SK-N-SH treated with all-trans-retinoic acid at 6 μM for 48 hours (cell line): ENCODE measurements around the gene ENGASE.
A peak's percentile ranks its signal among the peaks of the same experiment; 100 is the strongest.

Experiments used
- ATAC-seq: fragments of 200-7000 bp; cut with Tn5 transposase; 3 replicates; pipeline ENCODE4 v1.9.1; 2020; ENCODE audit warnings: mild to moderate bottlenecking, moderate library complexity
- ARNTL ChIP-seq: fragments of 450-650 bp; formaldehyde crosslinking; IDR thresholded peaks from 2 replicates; pipeline ENCODE4 v1.5.0; 2020; ENCODE audit warnings: low read depth, mild to moderate bottlenecking, moderate library complexity, borderline replicate concordance
- BACH2 ChIP-seq: fragments of 250-450 bp; sonication (Bioruptor Pico); IDR thresholded peaks from 2 replicates; pipeline ENCODE4 v1.9.0; 2021; ENCODE audit warnings: mild to moderate bottlenecking, borderline replicate concordance
- CSDC2 ChIP-seq: fragments of 250-450 bp; sonication (Bioruptor Pico); IDR thresholded peaks from 2 replicates; pipeline ENCODE4 v1.5.0; 2020; ENCODE audit warnings: mild to moderate bottlenecking, moderate library complexity
- ESRRG ChIP-seq: fragments of 250-450 bp; sonication (Bioruptor Pico); IDR thresholded peaks from 2 replicates; pipeline ENCODE4 v1.6.1; 2021; ENCODE audit warnings: mild to moderate bottlenecking
- GLIS3 ChIP-seq: fragments of 250-450 bp; sonication (Bioruptor Pico); IDR thresholded peaks from 2 replicates; pipeline ENCODE4 v1.5.0; 2020; ENCODE audit warnings: mild to moderate bottlenecking, moderate library complexity
- ISL1 ChIP-seq: fragments of 250-450 bp; sonication (Bioruptor Pico); IDR thresholded peaks from 2 replicates; pipeline ENCODE4 v2.1.2; 2022; ENCODE audit warnings: mild to moderate bottlenecking, moderate library complexity
- OSR1 ChIP-seq: fragments of 250-450 bp; sonication (Bioruptor Pico); IDR thresholded peaks from 2 replicates; pipeline ENCODE4 v1.8.0; 2022; ENCODE audit warnings: moderate library complexity, mild to moderate bottlenecking, inconsistent platforms
- PPARA ChIP-seq: fragments of 250-450 bp; sonication (Bioruptor Pico); IDR thresholded peaks from 2 replicates; pipeline ENCODE4 v1.5.0; 2020; ENCODE audit warnings: mild to moderate bottlenecking, borderline replicate concordance
- RARB ChIP-seq: fragments of 250-450 bp; sonication (Bioruptor Pico); IDR thresholded peaks from 2 replicates; pipeline ENCODE4 v1.8.0; 2021; ENCODE audit warnings: mild to moderate bottlenecking, moderate library complexity
- SNAI2 ChIP-seq: fragments of 250-450 bp; sonication (Bioruptor Pico); IDR thresholded peaks from 2 replicates; pipeline ENCODE4 v1.5.0; 2020; ENCODE audit warnings: mild to moderate bottlenecking, moderate library complexity
- TCF4 ChIP-seq: fragments of 250-450 bp; sonication (Bioruptor Pico); IDR thresholded peaks from 2 replicates; pipeline ENCODE4 v1.8.0; 2021; ENCODE audit warnings: mild to moderate bottlenecking, moderate library complexity, borderline replicate concordance
- ZC3H10 ChIP-seq: fragments of 250-450 bp; sonication (Bioruptor Pico); IDR thresholded peaks from 2 replicates; pipeline ENCODE4 v1.5.1; 2021; ENCODE audit warnings: mild to moderate bottlenecking, moderate library complexity
- ZFP3 ChIP-seq: fragments of 250-450 bp; sonication (Bioruptor Pico); IDR thresholded peaks from 2 replicates; pipeline ENCODE4 v1.5.0; 2020; ENCODE audit warnings: mild to moderate bottlenecking, moderate library complexity
- ZFP30 ChIP-seq: fragments of 450-650 bp; formaldehyde crosslinking; IDR thresholded peaks from 2 replicates; pipeline ENCODE4 v1.5.0; 2022; ENCODE audit warnings: mild to moderate bottlenecking, moderate library complexity
- ZNF565 ChIP-seq: fragments of 450-650 bp; formaldehyde crosslinking; conservative IDR thresholded peaks from 2 replicates; pipeline ENCODE4 v1.5.0; 2020; ENCODE audit warnings: low read depth, mild to moderate bottlenecking, moderate library complexity
- ZNF70 ChIP-seq: fragments of 450-650 bp; formaldehyde crosslinking; IDR thresholded peaks from 2 replicates; pipeline ENCODE4 v1.5.0; 2020; ENCODE audit warnings: mild to moderate bottlenecking, moderate library complexity
- ZNF8 ChIP-seq: fragments of 450-650 bp; formaldehyde crosslinking; IDR thresholded peaks from 2 replicates; pipeline ENCODE4 v1.5.0; 2020; ENCODE audit warnings: mild to moderate bottlenecking, moderate library complexity
- TF ChIP-seq, protein P1 (sequence below): fragments of 250-450 bp; sonication (Bioruptor Pico); IDR thresholded peaks from 2 replicates; pipeline ENCODE4 v1.8.0; 2021; ENCODE audit warnings: low read depth, mild to moderate bottlenecking, moderate library complexity, borderline replicate concordance
- TF ChIP-seq, protein P2 (sequence below): fragments of 250-450 bp; sonication (Bioruptor Pico); IDR thresholded peaks from 2 replicates; pipeline ENCODE4 v1.5.1; 2021; ENCODE audit warnings: mild to moderate bottlenecking, moderate library complexity
- TF ChIP-seq, protein P3 (sequence below): fragments of 250-450 bp; sonication (Bioruptor Pico); IDR thresholded peaks from 2 replicates; pipeline ENCODE4 v1.5.0; 2020; ENCODE audit warnings: mild to moderate bottlenecking, moderate library complexity
- TF ChIP-seq, protein P4 (sequence below): fragments of 250-450 bp; sonication (Bioruptor Pico); IDR thresholded peaks from 2 replicates; pipeline ENCODE4 v1.5.1; 2020; ENCODE audit warnings: low read depth, mild to moderate bottlenecking, moderate library complexity

The ENGASE gene

DNA sequence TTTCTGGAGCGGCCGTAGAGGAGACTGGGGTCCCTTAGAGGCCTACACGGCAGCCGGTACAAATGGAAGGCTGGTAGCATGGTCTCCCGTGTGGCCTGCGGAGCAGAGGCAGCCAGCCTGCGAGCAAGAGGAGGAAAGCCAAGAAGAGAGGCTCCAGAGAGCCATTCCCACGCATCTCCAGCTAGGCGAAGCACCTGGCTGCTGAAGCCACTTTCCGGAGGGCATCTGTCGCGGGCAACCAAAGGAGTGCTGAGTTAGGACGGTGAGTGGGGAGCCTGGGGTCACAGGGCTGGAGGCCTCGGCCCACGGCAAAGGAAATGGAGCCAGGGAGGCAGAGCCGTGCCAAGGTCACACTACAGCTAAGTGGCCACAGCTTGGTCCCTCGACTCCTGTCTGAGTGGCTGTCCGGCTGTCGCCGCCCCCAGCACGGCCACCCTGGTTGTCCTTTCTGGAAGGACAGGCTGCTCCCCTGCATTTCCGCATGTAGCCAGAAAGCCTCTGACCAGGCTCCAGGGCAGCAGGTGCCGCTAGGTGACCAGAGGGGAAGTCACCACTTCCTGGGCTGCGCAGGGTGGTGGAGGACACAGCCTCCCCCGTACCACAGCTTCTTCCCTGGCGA is 33.7 kb downstream of the ENGASE start:
- no peak for ATAC-seq

DNA sequence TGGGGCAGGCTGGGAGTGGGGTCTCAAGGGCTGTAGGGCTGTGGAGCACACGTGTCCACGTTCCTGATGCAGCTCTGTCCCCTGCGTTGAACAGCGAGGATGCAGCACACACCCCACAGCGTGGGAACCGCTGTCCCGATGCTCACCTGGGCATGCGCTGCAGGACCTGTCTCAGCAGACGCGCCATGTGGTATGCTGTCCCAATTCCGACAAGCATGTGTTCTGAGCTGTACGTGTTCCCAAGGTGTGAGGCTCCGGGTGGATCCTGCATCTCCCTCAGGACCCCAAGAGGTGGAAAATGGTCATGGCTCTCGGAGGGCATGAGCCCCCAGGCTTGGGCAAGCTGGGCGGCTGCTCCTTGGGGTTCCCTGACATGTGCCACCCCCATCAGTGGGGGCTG is 34.2 kb downstream of the ENGASE start:
- TF ChIP-seq ZNF565 (CRISPR knock-in tag) (no peak), ZFP30 (CRISPR knock-in tag) (no peak), GLIS3 (CRISPR knock-in tag) (no peak), ISL1 (CRISPR knock-in tag) (no peak)
- ATAC-seq = no peak

More for the DNA sequence above, 33.7 kb downstream of the ENGASE start:
- TF ChIP-seq ESRRG (CRISPR knock-in tag) = no peak
- TF ChIP-seq, protein P1, sequence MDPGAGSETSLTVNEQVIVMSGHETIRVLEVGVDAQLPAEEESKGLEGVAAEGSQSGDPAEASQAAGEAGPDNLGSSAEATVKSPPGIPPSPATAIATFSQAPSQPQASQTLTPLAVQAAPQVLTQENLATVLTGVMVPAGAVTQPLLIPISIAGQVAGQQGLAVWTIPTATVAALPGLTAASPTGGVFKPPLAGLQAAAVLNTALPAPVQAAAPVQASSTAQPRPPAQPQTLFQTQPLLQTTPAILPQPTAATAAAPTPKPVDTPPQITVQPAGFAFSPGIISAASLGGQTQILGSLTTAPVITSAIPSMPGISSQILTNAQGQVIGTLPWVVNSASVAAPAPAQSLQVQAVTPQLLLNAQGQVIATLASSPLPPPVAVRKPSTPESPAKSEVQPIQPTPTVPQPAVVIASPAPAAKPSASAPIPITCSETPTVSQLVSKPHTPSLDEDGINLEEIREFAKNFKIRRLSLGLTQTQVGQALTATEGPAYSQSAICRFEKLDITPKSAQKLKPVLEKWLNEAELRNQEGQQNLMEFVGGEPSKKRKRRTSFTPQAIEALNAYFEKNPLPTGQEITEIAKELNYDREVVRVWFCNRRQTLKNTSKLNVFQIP (CRISPR knock-in tag) = no peak
- no peak for TF ChIP-seq ZFP30 (CRISPR knock-in tag)
- TF ChIP-seq GLIS3 (CRISPR knock-in tag) = no peak
- no peak for TF ChIP-seq ISL1 (CRISPR knock-in tag)
- TF ChIP-seq PPARA (CRISPR knock-in tag) = no peak
- TF ChIP-seq TCF4 (CRISPR knock-in tag) = no peak
- no peak for TF ChIP-seq OSR1 (CRISPR knock-in tag)
- TF ChIP-seq ZC3H10 (CRISPR knock-in tag) = no peak
- TF ChIP-seq, protein P2, sequence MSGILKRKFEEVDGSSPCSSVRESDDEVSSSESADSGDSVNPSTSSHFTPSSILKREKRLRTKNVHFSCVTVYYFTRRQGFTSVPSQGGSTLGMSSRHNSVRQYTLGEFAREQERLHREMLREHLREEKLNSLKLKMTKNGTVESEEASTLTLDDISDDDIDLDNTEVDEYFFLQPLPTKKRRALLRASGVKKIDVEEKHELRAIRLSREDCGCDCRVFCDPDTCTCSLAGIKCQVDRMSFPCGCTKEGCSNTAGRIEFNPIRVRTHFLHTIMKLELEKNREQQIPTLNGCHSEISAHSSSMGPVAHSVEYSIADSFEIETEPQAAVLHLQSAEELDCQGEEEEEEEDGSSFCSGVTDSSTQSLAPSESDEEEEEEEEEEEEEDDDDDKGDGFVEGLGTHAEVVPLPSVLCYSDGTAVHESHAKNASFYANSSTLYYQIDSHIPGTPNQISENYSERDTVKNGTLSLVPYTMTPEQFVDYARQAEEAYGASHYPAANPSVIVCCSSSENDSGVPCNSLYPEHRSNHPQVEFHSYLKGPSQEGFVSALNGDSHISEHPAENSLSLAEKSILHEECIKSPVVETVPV (CRISPR knock-in tag) = no peak

DNA sequence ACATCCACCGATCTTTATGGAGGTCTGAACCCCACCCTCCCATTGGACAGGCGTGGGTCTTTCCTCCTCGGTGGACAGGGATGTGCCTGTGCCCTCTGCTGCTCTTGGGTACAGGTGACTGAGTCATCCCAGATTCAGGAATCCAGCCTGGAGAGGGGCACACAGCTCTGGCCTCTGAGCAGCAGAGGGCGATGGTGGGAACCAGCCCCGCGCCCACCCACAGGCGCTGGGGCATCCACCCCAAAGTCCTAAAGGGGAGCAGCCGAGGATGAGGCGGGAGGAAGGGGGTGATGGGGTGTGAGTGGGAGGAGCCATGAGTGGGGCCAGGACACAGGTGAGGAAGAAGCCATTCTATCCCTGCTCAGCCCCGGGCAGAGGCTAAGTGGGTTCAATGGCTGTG is 35.0 kb downstream of the ENGASE start:
- ATAC-seq = peak; percentile 17; the same call in 1 of the 3 replicates
- TF ChIP-seq GLIS3 (CRISPR knock-in tag) (no peak), ZFP3 (no peak), RARB (CRISPR knock-in tag) (no peak), ISL1 (CRISPR knock-in tag) (no peak), OSR1 (CRISPR knock-in tag) (no peak), ZFP30 (CRISPR knock-in tag) (no peak)

DNA sequence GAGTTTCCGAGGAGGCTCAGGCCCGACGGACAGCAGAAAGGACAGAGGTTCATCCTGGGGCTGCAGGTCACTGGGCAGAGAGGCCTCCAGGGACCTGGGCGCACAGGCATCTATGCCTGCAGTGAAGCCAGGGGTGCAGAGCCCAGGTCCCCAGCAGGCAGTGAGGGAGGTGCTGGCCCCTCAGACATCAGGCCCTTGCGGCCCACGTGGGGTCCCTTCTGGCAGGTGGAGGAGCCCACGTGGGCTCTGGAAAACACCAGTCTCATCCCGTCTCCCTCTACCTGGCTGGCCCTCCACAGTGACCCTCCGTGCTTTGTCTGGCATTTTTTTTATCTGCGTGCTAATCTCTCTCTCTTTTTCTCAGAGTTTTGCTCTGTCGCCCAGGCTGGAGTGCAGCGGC is 36.5 kb downstream of the ENGASE start:
- ATAC-seq = no peak
- no peak for TF ChIP-seq OSR1 (CRISPR knock-in tag)
- TF ChIP-seq, protein P2 (CRISPR knock-in tag) = no peak
- no peak for TF ChIP-seq TCF4 (CRISPR knock-in tag)
- TF ChIP-seq SNAI2 (CRISPR knock-in tag) = no peak
- TF ChIP-seq ARNTL (CRISPR knock-in tag) = no peak
- TF ChIP-seq ZNF8 (CRISPR knock-in tag) = no peak
- TF ChIP-seq, protein P3, sequence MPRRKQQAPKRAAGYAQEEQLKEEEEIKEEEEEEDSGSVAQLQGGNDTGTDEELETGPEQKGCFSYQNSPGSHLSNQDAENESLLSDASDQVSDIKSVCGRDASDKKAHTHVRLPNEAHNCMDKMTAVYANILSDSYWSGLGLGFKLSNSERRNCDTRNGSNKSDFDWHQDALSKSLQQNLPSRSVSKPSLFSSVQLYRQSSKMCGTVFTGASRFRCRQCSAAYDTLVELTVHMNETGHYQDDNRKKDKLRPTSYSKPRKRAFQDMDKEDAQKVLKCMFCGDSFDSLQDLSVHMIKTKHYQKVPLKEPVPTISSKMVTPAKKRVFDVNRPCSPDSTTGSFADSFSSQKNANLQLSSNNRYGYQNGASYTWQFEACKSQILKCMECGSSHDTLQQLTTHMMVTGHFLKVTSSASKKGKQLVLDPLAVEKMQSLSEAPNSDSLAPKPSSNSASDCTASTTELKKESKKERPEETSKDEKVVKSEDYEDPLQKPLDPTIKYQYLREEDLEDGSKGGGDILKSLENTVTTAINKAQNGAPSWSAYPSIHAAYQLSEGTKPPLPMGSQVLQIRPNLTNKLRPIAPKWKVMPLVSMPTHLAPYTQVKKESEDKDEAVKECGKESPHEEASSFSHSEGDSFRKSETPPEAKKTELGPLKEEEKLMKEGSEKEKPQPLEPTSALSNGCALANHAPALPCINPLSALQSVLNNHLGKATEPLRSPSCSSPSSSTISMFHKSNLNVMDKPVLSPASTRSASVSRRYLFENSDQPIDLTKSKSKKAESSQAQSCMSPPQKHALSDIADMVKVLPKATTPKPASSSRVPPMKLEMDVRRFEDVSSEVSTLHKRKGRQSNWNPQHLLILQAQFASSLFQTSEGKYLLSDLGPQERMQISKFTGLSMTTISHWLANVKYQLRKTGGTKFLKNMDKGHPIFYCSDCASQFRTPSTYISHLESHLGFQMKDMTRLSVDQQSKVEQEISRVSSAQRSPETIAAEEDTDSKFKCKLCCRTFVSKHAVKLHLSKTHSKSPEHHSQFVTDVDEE = no peak
- no peak for TF ChIP-seq ESRRG (CRISPR knock-in tag)
- TF ChIP-seq, protein P1 (CRISPR knock-in tag) = no peak
- no peak for TF ChIP-seq GLIS3 (CRISPR knock-in tag)
- no peak for TF ChIP-seq ISL1 (CRISPR knock-in tag)
- TF ChIP-seq, protein P4, sequence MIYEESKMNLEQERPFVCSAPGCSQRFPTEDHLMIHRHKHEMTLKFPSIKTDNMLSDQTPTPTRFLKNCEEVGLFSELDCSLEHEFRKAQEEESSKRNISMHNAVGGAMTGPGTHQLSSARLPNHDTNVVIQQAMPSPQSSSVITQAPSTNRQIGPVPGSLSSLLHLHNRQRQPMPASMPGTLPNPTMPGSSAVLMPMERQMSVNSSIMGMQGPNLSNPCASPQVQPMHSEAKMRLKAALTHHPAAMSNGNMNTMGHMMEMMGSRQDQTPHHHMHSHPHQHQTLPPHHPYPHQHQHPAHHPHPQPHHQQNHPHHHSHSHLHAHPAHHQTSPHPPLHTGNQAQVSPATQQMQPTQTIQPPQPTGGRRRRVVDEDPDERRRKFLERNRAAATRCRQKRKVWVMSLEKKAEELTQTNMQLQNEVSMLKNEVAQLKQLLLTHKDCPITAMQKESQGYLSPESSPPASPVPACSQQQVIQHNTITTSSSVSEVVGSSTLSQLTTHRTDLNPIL = no peak
- no peak for TF ChIP-seq ZNF70 (CRISPR knock-in tag)
- no peak for TF ChIP-seq RARB (CRISPR knock-in tag)
- TF ChIP-seq ZFP30 (CRISPR knock-in tag) = no peak
- no peak for TF ChIP-seq BACH2 (CRISPR knock-in tag)
- no peak for TF ChIP-seq CSDC2
